HL-60/S4 treated with retinoic acid at 250 ng/mL for 4 days and 3 days (cell line): ENCODE results near the gene YPEL1.

Experiments used
- in situ Hi-C: fragments of 300-500 bp; cut with MboI; formaldehyde crosslinking; loops from 2 replicates; pipeline ENCODE4 v1.7.0; 2022; ENCODE audit warnings: low sequenced_read_pairs

YPEL1 gene, protein sequence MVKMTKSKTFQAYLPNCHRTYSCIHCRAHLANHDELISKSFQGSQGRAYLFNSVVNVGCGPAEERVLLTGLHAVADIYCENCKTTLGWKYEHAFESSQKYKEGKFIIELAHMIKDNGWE

DNA sequence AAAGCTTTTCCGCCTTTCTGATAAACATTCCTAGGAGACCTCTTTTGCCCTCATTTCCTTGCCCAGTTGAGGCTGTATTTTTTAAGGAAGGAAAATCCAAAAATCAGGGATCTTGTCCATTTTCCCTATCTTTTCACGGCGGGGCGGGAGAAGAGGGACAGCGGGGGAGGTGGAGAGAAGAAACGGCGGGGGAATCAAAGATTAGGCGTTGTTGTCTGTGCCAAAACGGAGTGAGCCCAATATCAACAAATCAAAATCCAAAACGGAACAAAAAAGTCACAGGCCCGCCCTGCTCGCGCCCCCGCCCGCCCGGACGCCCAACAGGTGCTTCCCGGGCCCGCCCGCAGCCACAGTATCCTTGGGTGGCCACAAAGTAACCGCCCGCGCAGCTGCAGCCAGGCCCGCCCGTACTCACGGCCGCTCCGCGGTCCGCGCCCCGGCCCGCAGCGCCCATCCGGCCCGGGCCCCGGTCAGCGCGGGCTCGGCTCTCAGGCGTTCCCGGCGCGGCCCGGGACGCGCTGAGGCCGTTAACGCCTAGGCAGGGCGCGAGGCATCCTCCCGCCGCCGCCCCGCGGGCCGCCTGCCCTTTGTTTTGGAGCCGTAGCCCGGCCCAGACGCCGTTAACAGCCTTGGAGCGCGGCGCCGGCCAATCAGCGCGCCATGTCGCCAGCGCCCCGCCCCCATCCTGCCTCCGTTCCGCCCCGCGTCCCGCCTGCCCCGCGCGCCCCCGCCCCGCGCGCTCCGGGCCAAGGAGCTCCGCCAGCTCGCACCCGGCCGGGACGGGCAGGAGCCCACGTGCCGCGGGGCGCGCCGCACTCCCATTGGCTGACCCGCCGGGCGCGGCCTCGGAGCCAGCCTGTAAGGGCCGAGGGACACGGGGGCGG, at the start of gene YPEL1:
TSS of gene YPEL1 (minus strand) at position 595 of the 884 bp plus-strand sequence. CDS start 25,050 bp downstream, outside the sequence.
- in situ Hi-C loops: no loop called here

DNA sequence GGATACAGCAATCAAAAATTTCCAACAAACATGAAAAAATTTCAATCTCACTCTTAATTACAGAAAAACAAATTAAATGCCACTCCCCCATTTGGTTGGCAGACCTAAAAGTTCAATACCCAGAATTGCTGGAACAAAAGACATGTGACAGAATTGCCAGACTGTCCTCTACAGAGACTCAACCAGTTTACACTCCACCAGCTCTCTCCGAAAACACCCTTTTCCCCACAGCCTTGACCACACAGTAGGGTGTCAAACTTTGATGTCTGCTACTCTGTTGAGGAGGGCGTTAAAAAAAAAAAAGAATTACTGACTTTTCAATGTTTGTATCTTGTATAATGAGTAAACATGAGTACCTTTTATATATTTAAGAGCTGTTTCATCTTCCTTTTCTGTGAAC, 44.7 kb upstream of the YPEL1 start:
- in situ Hi-C loops: no loop called here

DNA sequence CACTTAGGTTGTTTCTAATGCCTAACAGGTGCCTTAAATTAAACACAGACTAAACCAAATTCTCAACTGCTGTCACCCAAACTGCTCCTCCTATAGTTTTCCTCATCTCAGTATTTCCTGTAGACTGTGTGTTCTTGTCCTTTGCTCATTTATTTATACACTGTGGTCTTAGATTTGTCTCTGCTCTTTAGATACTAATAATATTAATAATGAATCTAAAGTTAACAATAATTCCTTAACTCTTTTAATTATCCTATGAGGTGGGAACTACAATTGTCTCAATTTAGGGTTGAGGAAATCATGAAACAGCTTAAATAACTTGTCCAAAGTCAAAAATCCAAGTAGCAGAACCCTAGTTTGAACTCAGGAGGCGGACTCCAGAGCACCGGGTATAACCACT, 43.9 kb upstream of the YPEL1 start:
- in situ Hi-C loops: no loop called here

DNA sequence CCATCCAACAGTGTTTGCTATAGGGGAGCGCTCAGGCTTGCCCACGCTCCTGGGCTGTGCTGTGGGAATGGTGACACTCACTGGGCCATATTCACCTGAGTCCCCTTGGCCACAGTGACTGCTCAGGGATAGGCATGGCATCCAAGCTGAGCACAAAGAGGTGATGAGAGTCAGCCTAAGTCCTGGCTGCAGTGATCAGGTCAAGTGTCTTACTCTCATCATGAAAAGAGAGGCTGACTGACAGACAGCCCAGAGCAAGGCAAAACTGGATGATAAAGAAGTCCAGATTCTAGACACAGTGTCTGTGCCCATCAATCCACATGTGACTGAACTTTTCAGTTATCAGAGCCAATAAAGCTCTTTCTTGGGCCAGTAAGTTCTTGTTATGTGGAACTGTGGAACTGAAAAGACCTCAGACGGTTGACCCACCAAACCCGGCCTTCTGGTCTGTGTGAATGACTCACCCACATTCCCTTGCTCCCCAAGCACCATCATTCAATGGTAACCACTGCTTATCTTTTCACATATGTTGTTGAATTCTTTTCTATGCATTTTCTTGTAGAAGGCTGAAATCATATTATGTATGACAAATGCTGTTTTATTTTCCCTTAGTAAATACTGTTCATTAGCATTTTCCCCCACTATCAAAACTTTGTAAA, 43.2 kb upstream of the YPEL1 start:
- in situ Hi-C loops: no loop called here

DNA sequence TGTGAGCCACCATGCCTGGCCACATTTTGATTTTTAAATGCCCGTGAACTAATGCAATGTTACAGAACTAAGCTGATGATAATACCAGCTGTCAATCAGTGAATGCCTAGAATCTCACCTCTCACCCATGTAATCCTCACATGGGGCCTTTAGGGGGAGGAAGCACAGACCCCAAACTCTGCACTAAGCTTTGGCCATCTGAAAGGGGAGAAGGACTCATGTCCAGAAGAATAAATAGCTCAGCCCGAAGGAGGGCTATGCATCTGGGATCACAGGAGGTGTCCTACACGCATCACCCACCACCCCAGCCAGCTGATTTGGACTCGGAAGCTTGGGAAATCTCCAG, 36.0 kb upstream of the YPEL1 start:
- in situ Hi-C loops: no loop called here

DNA sequence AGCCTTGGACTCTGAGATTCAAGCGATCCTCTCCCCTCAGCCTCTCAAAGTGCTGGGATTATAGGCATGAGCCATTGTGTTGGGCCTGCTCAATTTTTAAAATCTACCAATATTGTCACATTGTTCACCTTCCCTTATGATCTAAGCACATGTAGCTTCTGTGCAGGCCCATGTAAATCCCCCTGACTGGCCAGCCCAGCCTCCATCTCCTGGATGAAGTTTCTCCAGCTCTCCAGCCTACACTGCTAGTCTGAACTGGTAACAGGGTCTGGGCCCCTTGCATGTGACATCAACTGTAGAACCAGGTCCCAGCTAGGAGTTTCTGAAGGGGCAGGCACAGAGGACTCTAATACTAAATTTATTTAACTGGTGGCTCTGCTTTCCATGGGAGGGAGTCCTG, 32.8 kb upstream of the YPEL1 start:
- in situ Hi-C loops: no loop called here

DNA sequence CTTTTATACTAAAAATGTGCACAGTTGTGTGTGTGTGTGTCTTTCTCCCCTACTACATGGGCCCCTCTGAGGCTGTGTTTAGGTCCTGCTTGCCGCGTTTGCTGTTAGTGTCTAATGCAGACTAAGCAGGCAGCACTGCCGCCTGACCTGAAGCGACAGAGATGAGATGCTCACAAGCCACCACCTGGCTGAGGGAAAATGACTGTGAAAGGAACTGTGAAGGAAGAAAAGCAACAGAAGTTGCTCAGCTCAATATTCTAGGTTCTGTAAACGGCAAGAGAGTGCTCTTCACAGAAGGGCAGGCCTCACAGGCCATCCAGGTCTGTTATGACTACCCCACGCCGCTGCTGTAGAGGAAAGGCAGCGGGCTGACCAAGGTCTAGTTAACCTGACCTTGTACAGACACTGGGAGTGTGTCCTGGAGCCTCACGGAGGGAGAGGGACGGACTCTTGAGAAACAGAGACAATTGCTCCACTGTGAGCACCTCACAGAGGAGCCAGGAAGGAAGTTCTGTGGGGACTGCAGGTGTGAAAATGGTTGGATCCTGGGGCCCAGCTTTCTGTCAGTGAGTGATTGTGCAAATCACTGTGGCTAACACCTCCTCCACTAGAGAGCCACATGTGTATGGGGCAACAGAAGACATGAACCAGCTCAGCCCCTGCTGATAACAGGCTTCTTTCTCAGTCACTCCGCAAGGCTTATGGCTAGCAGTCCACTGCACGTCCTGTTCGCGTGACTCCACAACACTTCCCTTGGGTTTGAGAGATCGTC, 31.3 kb upstream of the YPEL1 start:
- in situ Hi-C loops: no loop called here

DNA sequence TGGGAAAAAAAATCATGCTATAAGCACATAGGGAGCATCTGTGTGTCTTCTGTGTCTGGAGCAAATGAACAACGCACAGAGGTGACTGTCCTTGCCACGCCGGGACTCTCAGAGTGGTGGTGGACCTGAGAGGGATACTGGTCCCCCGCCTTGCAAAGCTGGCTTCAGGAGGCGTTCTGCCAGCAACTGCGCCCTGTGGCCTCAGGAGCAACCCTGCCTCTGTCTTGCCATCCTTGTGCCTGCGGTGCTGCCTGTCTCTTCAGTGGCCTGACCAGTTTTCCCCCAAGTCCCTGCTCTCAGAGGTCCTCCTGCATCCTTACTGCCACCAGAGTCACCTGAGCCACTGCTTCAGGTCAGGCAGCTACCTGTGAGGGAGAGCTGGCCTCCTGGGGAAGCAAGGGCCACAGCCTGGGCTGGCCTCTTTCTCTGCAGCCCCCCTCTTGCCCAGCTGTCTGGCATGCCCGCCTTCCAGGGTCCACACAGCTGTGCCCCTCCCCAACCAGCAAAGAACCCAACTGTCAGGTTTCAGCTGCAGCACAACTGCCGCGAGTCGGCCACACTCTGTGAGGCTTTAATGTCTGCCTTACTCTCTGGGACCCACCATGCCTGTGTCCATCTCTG, 30.4 kb upstream of the YPEL1 start:
- in situ Hi-C loops: no loop called here

DNA sequence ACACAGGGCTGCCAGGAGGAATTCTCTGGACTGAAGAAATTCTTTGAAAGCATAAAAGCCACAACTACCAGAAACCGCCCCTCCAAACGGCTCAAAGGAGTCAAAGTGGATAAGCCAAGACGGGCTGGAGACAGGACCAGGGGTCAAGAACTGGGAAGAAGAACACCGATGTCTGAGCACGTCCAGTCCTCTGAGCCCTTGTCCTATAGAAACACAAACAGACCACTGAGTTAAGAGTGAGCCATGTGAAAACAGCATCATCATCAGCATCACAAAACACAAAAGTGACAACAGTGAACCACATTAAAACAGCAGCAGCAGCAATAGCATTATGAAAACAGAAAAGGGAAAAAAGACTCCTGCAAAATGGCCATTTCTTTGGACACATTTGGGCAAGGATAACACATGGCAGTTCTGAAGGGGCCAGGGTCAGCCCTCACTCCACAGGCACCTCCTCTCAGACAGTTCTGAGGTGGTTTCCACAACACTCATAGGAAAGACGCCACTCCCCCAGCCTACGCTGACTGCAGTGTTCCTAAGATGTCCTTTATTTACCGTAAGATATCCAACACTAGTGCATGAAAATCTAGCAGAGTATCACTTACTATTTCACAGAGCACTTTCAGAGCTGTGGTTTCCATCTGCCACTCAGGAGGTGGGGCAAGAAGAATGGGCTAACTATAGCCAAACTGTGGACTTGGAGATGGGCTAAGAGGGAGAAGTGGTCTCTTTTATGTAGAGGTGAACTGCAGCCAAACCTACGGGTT, 28.6 kb upstream of the YPEL1 start:
- in situ Hi-C loops: no loop called here

DNA sequence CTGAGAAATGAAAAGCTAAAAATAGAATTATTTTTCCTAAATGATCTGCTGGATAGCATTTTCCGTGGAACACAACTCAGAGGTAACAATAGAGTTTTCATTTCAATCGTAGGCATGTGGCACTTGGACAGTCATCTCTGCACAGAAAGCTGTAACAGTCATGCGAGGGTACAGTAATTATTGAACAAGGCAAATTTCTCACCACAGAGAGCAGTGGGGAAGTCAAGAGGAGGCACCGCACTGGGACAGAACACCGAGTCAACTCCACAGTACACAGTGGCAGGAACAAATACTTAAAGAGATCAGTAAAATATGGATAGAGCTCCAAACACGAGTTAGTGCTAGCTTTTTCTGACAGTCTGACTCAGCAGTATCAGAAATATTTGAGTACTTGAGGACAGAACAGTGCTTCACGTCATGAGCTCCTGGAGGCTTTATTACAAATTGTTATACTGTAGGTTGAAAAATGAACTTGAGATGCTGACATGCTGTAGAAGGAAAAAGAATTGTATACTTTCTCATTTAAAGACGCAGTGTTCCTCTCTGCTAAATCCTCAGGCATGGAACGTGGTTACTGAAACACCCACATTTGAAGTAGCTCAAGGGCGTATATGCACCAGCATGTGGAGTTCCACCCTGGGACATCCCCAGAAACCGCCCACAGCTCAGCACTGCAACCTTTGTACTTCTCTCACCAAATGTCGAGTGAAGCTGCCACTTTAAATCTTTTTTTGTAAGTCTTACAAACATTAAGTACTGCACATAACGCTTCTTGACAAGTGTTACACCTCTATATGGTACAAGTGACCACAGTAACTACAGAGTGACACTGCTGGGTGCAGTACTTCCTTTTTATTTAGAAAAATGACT, 27.4 kb upstream of the YPEL1 start:
- in situ Hi-C loops: no loop called here

DNA sequence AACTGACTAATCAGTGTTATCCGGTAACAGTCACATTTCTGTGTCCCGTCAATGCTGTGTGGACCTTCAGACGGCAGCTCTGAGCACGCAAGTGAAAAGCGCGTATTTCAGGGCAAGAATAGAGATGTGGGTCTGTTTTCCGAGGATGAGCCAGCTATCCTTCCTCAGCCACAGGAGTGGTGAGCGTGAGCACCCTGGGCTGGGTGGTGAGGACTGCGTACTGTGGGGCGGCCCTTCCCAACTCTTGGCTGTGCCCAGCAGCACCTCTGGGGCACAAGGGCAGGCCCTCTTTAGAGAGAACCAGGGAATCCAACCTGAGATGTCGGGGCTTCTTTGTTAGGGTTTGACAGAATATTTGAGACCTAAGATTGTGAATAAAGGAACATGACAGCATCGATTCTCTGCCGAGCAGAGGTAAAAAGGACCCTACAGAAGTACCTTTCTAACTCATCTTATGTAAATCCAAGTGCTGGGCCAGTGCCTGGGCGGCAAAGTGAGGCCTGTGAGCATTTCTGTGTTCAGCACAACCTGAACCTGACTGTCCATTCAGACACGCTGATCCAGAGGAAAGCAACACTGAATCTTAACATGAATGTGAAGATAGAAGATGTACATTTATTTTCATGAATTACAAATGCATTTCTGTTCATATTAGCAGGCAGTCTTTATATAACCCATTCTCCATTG, 26.5 kb upstream of the YPEL1 start:
- in situ Hi-C loops: no loop called here

DNA sequence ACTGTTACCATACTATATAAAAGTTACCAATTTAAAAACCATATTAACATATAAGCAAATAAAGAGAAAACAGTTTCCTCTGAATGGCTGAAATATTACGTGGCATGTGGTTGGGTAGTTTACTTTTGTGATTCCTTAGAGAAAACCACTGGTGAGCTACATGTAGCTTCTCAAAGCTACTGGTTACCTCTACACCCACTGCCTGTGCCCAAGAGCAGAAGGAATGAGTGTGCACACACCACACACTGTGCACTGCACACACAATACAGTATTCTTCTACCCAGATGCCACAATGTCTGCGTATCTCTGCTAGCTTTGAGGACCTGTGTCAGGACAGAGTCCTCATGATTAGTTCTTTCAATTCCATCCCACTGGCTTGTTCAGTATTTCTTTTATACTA, 25.5 kb upstream of the YPEL1 start:
- in situ Hi-C loops: no loop called here

DNA sequence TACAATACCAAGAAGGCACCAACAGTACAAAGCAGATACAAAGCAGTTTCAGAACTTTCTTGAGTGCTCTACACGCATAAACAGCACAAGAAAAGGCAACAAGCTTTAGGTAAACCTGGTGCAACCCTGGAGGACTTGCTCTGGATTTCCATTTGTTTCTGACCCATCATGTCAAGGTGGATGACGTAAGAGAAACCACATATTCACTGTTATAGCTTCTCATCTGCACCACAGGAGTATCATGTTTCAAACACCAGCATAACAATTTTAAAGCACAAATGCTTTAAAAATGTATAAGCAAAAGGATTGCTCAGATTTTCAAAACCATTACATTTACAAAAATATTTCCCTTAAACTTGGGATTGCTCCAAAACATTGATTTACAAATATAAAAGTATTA, 25.0 kb upstream of the YPEL1 start:
- in situ Hi-C loops: no loop called here

DNA sequence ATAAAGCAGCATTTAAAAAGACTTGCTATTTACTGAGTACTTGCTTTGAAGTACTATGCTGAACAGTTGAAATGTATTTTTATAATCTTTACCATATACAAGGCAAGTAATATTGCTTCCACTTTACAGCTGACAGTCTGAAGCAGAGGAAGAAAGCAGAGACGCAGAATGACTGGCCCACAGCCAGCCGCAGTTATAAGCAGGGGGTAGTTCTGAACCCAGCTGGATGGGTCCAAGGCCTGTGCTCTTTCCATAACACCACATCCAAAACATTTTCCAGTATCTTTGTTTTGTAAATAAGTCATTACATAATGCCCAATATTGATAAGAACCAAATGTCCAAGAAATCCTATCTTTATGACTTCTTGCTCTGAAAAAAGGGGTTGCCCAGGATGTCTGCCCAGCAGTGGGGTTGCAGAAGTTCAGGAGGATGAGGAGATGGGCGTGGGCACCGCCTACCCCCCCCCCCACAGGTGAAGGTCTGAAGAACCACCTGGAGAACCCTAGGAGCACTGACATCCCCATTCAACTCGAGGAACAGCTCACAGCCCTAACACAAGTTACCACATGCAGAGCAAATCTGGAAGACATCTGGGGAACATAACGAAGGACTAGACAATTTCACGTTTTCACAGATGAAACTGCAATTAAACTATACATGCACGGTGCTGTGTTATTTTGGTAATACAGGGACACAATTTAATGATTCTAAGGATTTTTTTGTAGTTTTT, 24.2 kb upstream of the YPEL1 start:
- in situ Hi-C loops: no loop called here

DNA sequence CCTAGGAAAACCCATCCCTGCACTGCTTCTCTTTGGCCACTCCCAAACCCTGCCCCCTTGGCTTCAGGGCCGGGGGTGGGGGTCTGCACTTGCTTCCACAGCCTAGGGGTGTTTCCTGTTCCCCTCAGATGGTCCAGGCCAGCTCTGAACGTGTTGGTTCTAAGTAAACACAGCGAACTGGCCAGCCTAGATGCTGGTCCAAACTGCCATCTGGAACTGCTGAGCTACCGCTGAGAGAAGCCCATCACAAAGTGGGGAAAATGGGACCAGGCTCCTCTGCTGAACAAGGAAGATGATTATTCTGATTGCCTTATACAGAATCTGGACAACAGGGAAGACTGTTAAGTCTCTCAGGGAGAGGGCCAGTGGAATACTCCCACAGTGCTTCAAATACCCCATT, 23.5 kb upstream of the YPEL1 start:
- in situ Hi-C loops: no loop called here

DNA sequence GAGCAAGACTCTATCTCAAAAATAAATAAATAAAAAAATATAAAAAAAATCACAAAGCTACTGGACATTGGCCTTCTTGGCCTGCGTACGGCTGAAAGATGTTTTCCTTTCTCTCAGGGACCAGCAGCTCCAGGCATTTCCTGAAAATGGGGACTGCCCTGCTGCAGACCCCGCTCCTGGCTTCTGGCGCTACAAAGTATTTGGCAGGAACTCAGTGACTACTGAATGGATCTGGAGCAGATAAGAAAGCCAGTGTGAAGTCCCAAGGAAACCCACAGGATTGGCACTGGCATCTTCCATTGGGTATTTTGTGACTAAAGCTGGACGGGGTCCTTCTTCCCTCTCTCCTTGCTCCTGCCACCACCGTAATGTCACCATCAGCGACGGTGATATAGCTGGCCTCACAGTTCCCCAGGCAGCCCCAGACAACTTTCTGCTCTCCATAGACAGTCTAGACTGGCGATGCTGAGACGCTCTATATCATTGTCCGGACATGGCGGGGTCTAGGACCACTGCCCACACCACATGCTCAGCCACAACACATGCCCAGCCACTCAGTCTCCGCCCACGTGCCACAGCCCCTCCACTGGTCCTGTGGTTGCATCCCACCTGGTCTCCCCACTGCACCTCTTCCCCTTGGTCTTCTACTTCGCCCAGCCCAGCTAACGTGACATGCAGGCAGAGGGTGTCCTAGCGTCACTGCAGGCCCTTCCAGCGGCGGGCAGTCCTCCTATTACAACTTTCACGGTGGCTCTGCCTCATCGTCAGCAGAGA, 22.7 kb upstream of the YPEL1 start:
- in situ Hi-C loops: no loop called here

DNA sequence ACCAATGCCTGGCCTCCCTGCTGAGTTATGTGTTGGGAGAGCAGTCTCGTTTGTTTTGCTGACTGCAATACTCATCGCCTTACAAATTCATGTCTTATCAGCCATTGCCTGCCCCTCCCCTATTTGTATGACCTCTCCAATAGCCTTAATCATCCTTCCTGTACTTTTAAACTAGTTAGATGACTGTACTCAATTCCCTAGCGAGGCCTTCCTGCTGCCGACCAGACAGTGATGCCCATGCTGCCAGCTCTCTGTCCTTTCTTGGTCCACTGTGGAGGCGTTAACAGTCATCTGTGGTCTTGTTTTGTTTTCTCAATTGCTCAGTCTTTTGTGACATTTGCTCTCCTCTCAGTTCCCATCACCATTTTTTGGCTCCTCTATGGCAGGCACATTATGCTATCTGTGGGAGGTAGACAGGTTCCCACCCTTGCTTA, 20.3 kb upstream of the YPEL1 start:
- in situ Hi-C loops: no loop called here
